ENCODE data around the gene EPN3.

Gene EPN3

GRCh38 chr17:50590946-50591737, 58.6 kb downstream of the EPN3 start:
- DNase-seq (ENCODE audit: low spot score): no peak

DNA sequence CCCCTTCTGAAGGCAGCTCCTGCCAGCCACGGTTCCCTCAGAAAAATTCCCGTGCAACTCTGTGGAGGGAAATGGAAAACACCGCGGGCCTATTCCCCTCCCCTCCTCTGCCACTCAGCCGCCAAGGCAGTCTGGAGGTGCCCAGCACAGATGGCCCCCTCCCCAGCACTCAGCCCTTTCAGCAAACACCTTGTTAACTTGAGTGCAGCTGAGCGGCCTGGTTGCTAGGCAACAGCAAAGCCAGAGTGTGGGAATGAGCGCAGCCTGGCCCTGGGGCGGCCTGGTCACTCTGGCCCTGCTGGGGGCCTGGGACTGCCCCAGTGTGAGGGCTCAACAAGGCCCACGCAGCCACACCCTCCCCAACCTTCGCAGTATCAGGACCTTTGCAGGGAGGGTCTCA, 60.8 kb downstream of the EPN3 start:
- DNase-seq (ENCODE audit: low spot score): no peak

Data from globus pallidus (tissue), 1 donor.